Measurements from ENCODE around the gene SLX4IP.

GRCh38 chr20:10609770-10610169 lies 174.7 kb downstream of the SLX4IP start:
- TF ChIP-seq CTCF (IDR thresholded peaks at IDR 0.05) = no peak
- TF ChIP-seq POLR2A (IDR thresholded peaks at IDR 0.05) = no peak

Measured in adrenal gland (tissue), 5 donors.